ENCODE measurements around the gene ROBO3.

ROBO3 gene

DNA sequence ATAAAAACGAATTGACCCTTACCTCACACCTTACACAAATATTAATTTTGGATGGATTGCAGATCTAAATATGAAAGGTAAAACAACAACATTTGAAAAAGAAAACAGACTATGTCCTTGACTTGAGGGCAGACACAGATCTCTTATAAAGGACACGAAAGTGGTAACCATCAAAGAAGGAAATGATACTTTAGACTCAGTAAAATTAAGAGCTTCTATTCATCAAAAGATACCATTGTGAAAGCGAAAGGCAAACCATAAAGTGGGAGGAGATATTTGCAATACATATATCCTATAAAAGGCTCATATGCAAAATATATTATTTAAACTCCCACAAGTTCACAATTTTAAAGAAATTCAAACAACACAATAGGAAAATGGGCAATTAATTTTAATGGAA is 65.6 kb downstream of the ROBO3 start:
- no peak for DNase-seq

All from COR-L47 (cell line).